ENCODE data around the gene SP140L.
"Not testable (repeated sequence)": the region's sequence is repeated elsewhere in the genome, so short reads cannot be mapped to it uniquely, and the experiment has no call there.

DNA sequence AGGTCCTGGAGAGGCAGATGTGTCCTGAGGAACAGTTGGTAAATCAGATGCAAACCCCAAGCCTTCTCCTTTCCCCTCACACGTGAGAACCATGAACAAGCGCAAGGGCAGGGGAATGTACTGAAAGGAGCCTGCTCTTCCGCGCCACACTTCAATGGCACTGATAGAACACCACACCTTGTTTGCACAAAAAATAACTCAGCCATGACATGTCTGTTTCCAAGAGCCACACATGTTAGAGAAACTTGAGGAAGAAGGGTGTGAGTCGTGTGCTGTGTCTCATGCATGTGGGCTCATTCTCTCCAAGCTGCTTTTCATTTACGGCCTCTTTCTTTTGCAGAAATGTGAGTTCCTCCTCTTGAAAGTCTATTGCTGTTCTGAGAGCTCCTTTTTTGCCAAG lies 74.0 kb downstream of the SP140L start:
- TF ChIP-seq, protein P1, sequence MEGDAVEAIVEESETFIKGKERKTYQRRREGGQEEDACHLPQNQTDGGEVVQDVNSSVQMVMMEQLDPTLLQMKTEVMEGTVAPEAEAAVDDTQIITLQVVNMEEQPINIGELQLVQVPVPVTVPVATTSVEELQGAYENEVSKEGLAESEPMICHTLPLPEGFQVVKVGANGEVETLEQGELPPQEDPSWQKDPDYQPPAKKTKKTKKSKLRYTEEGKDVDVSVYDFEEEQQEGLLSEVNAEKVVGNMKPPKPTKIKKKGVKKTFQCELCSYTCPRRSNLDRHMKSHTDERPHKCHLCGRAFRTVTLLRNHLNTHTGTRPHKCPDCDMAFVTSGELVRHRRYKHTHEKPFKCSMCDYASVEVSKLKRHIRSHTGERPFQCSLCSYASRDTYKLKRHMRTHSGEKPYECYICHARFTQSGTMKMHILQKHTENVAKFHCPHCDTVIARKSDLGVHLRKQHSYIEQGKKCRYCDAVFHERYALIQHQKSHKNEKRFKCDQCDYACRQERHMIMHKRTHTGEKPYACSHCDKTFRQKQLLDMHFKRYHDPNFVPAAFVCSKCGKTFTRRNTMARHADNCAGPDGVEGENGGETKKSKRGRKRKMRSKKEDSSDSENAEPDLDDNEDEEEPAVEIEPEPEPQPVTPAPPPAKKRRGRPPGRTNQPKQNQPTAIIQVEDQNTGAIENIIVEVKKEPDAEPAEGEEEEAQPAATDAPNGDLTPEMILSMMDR (IDR thresholded peaks at IDR 0.05; ENCODE audit: low read depth, low read length, poor library complexity, severe bottlenecking): not testable (repeated sequence)
- TF ChIP-seq EZH2phosphoT487 (IDR thresholded peaks at IDR 0.05; ENCODE audit: borderline replicate concordance, low read length): not testable (repeated sequence)
